Measurements from ENCODE around the gene KAT2B.
"Not testable (repeated sequence)": the region's sequence is repeated elsewhere in the genome, so short reads cannot be mapped to it uniquely, and the experiment has no call there.

Gene KAT2B

GRCh38 chr3:20028905-20029331, 11.3 kb upstream of the KAT2B start:
- no peak overlapping the region for H3K4me3 ChIP-seq (ENCODE audit: low read depth, low read length)
- TF ChIP-seq CTCF (IDR thresholded peaks at IDR 0.05; ENCODE audit: low read depth, low read length) = no peak
- in situ Hi-C loops (cut with HindIII; ENCODE audit: low sequenced_read_pairs) = no loop called here
- DNase-seq (ENCODE audit: low read depth, low spot score) = no peak

DNA sequence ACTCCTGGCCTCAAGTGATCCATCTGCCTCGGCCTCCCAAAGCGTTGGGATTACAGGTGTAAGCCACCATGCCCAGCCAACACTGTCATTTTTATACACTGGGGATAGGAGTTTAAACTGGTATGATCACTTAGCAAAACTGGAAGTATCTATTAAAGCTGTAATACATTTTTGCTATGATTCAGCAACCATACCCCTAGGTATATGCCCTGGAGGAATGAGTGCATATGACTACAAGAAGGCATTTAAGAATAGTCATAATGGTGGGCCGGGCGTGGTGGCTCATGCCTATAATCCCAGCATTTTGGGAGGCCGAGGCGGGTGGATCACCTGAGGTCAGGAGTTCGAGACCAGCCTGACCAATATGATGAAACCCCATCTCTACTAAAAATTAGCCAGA, 8.3 kb upstream of the KAT2B start:
- H3K4me3 ChIP-seq (ENCODE audit: low read depth, low read length); DNase-seq (ENCODE audit: low read depth, low spot score); in situ Hi-C loops (cut with HindIII; ENCODE audit: low sequenced_read_pairs): not testable (repeated sequence)

GRCh38 chr3:20035019-20035418, 5.2 kb upstream of the KAT2B start:
- TF ChIP-seq CTCF (IDR thresholded peaks at IDR 0.05; ENCODE audit: low read depth, low read length) = no peak
- in situ Hi-C loops (cut with HindIII; ENCODE audit: low sequenced_read_pairs) = no loop called here
- no peak overlapping the region for H3K4me3 ChIP-seq (ENCODE audit: low read depth, low read length)
- DNase-seq (ENCODE audit: low read depth, low spot score) = no peak

- in situ Hi-C loops (cut with HindIII; ENCODE audit: low sequenced_read_pairs) = no loop called here
- DNase-seq (ENCODE audit: low read depth, low spot score) = no peak
- no peak overlapping the region for H3K4me3 ChIP-seq (ENCODE audit: low read depth, low read length)
- peak; percentile 12 for TF ChIP-seq CTCF (IDR thresholded peaks at IDR 0.05; ENCODE audit: low read depth, low read length)
Measured at GRCh38 chr3:20037255-20037996, 2.8 kb upstream of the KAT2B start.

DNA sequence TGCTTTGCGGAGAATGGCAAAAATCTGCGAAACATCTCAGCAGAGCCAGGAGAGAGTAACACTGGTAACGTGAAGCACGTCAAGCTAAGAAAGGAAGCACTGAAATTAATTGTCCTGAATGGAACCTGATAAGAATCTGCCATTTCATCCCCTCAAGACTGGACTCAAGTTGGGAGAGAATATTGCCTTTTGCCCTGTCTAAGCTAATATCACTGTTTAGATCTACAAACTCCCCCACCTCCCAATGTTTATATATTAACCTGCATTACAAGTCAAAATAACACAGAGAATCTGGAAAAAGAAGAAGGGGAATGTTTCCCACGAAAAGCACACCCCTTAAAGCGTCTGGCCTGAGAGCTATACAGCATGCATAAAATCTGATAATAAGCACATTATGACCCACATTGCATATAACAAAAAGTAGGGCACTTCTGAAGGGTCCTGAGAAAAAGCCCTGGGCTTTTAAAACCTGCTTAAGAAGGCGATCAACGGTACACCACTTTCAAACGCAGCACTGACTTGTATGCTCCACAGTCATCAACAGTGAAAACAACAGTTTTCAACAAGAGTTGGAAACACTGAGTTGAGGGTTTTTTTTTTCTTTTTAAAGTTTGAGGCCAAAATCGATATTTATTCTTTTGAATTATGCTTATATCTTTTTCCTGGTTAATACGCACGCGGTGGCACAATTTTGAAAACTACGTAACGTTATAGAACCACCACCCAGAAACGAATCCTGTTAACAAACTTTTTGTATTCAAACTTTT, 1.4 kb upstream of the KAT2B start:
- DNase-seq (ENCODE audit: low read depth, low spot score) = no peak
- in situ Hi-C loops (cut with HindIII; ENCODE audit: low sequenced_read_pairs) = no loop called here
- TF ChIP-seq CTCF (IDR thresholded peaks at IDR 0.05; ENCODE audit: low read depth, low read length) = no peak
- peak overlapping the region; percentile 73 for H3K4me3 ChIP-seq (ENCODE audit: low read depth, low read length)

DNA sequence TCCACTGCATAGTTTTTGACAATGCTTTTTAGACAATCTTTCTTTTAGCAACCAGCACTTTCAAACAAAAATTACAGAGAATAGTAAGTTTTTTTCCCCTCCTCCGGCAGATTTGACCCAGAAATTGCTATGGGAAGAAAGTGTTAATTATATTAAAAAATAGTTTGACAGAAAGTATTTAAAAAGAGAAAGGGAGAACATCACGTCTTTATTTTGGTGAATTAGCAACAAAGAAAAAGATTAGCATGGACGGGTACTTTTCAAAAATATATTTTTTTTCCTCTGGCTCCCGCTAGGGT, 831 bp upstream of the KAT2B start:
- H3K4me3 ChIP-seq (ENCODE audit: low read depth, low read length) = peak overlapping the region; percentile 73
- DNase-seq (ENCODE audit: low read depth, low spot score) = no peak
- TF ChIP-seq CTCF (IDR thresholded peaks at IDR 0.05; ENCODE audit: low read depth, low read length) = no peak
- in situ Hi-C loops (cut with HindIII; ENCODE audit: low sequenced_read_pairs) = no loop called here

DNA sequence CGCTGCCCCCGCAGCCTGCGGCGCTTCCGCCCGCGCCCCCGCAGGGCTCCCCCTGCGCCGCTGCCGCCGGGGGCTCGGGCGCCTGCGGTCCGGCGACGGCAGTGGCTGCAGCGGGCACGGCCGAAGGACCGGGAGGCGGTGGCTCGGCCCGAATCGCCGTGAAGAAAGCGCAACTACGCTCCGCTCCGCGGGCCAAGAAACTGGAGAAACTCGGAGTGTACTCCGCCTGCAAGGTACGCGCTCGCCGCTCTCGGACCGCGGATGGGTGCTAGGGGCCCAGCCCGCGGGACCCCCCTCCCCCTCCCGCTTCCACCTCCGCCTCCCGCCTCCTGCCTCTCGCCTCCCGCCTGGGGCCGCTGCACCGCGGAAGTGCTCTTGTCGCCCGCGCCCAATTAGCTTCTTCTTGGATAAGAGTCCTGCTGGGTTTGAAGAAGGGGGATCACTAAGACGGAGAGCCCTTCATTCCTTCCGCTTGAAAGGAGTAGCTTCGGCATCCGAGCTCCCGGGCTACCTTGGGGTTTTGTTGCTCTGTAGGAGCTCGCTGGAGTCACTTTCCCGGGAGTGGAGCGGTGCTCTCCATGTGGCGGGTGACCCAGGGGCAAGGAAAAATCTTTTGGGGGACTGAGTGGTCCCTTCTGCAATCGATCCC, 426 bp downstream of the KAT2B start:
- H3K4me3 ChIP-seq (ENCODE audit: low read depth, low read length) = peak overlapping the region; percentile 73
- in situ Hi-C loops (cut with HindIII; ENCODE audit: low sequenced_read_pairs) = no loop called here
- TF ChIP-seq CTCF (IDR thresholded peaks at IDR 0.05; ENCODE audit: low read depth, low read length) = peak; percentile 15
- DNase-seq (ENCODE audit: low read depth, low spot score) = peak; percentile 69
